ENCODE measurements around the gene CCDC179. TPM values are rescaled to one million over a fixed set of nuclear protein-coding genes. Genes with fewer than 3 reads are reported as not detected.

Gene CCDC179
- total RNA-seq, 6 donors from 2014 or later, result not detected

DNA sequence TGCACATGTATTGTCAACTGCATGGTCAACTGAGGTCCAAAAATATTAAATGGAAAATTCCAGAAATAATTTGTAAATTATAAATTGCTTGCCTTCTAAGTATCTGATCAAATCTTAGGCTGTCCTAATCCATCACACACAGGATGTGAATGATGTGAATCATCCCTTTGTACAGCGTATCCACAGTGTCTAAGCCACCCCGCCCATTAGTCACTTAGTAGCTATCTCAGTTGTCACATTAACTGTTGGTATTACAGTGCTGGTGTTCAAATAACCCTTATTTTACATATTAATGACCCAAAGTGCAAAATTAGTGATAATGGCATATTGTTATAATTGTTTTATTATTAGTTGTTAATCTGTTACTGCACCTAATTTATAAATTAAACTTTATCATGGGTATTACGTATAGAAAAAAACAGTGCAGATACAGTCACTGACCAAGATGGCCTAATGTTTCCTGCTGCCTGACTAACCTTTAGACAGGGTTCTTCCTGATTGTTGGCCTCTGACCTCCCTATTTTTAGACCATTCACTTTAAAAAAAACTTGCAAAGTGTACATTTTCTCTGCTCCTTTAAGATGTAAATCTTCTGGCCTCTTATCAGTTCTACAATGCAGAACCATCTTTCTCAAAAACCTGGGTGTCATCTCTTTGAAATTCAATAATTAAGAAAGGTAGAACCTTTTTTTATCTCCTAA is 27.8 kb downstream of the CCDC179 start:
- WGBS, 2 donors, result 51 to 68% methylated on average over 3 of the region's 3 CpGs
- TF ChIP-seq, protein P1, sequence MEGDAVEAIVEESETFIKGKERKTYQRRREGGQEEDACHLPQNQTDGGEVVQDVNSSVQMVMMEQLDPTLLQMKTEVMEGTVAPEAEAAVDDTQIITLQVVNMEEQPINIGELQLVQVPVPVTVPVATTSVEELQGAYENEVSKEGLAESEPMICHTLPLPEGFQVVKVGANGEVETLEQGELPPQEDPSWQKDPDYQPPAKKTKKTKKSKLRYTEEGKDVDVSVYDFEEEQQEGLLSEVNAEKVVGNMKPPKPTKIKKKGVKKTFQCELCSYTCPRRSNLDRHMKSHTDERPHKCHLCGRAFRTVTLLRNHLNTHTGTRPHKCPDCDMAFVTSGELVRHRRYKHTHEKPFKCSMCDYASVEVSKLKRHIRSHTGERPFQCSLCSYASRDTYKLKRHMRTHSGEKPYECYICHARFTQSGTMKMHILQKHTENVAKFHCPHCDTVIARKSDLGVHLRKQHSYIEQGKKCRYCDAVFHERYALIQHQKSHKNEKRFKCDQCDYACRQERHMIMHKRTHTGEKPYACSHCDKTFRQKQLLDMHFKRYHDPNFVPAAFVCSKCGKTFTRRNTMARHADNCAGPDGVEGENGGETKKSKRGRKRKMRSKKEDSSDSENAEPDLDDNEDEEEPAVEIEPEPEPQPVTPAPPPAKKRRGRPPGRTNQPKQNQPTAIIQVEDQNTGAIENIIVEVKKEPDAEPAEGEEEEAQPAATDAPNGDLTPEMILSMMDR (IDR thresholded peaks at IDR 0.05), result no peak
- TF ChIP-seq POLR2AphosphoS5 (IDR thresholded peaks at IDR 0.05) (no peak), EP300 (IDR thresholded peaks at IDR 0.05) (no peak), POLR2A (IDR thresholded peaks at IDR 0.05) (no peak)

DNA sequence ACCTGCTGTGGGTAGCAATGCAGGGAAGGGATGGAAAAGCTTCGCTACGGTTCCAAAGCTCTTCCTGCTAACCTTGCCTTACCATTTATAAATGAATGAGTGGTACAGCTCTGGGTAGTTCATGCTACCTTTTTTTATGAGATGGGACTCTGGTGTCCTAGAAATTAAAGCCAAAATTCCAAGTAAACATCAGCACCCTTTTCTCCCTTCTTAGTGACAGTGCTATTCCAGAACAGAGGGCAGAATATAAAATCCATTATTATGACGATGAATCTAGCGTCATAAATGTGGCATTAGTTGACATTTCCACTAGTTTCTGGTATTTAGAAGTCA is 30.2 kb downstream of the CCDC179 start:
- Histone ChIP-seq H3K36me3 (peaks cover 0 to 17% (median 3%) of the 10 kb centered on the region in 4 donors), H3K4me1 (peaks cover 7 to 18% (median 12%) of the 10 kb centered on the region in 4 donors), H3K27me3 (no peaks in the 10 kb centered on the region), H3K9me3 (no peaks in the 10 kb centered on the region), H3K4me3 (peak overlapping the region in 3 of 4 donors; percentile 62 to 96 (median 96)), H3K27ac (peak overlapping the region in 1 of 4 donors; percentile 92)
- DNase-seq (no peak), ATAC-seq (ENCODE audit: low FRiP score in 2 of 2) (no peak)
- TF ChIP-seq EP300 (IDR thresholded peaks at IDR 0.05) (no peak), POLR2A (IDR thresholded peaks at IDR 0.05) (no peak), POLR2AphosphoS5 (IDR thresholded peaks at IDR 0.05) (no peak)
- TF ChIP-seq, protein P1 (IDR thresholded peaks at IDR 0.05), result no peak
- WGBS, 2 donors, result 11 to 17% methylated on average over 4 of the region's 4 CpGs

More for the DNA sequence above, 27.8 kb downstream of the CCDC179 start:
- Histone ChIP-seq H3K9me3 (no peaks in the 10 kb centered on the region), H3K4me1 (peaks cover 7 to 18% (median 12%) of the 10 kb centered on the region in 4 donors), H3K4me3 (no peak overlapping the region), H3K27me3 (no peaks in the 10 kb centered on the region), H3K36me3 (no peaks in the 10 kb centered on the region), H3K27ac (no peak overlapping the region)
- ATAC-seq (ENCODE audit: low FRiP score in 2 of 2) (no peak), DNase-seq (no peak)

DNA sequence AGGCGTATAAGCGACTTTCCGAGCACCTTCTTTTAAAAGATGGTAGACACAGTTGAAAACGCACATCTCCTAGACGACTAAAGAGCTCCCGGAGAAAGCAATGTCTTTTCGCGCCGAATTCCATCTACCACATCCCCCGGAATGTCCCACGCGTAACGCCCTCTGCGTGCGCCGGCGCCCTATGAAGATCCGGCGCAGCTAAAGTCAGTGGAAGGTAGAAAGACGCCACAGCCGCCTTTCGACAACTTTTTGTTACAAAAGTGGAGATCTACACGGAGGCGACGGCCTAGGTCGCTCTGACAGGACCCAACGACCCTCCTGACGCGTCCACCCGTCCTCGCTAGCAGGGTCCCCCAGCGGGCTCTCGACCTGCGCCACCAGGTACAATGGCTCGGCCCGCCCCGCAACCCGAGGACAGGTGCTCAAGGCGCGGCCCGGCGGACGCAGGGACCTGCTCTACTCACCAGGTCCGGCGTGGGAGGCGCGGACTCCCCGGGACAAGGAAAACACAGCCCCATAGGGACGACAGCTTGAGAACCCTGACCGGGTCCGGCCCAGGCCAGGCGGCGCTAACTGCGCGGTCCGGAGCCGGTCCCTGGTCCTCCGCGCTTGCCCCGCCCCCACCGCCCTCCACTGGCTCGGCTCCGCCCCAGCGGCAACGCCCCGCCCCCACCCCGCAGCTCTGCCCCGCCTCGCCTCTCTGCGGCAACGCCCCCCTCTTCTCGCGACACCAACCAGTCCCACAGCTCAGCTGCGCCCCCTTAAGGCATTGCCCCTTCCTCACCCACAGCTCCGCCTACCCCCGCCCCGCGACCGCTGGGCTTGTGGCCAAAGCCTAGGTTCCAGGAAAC is 30.8 kb downstream of the CCDC179 start, which contains the start of gene SVIP:
TSS of gene SVIP (minus strand) at position 571 of the 851 bp plus-strand sequence. CDS start at position 518, 53 bp downstream.
- H3K4me3 ChIP-seq, result peak within 1 kb of the TSS; percentile 62 to 97 (median 96)
- peak; percentile 99 for ATAC-seq (ENCODE audit: low FRiP score in 2 of 2)
- 0% methylated on average over 21 to 41 of the region's 79 CpGs for WGBS, 2 donors
- TF ChIP-seq POLR2A (IDR thresholded peaks at IDR 0.05) (peak in 3 of 4 donors; percentile 70 to 88 (median 81)), POLR2AphosphoS5 (IDR thresholded peaks at IDR 0.05) (peak; percentile 66 to 83), EP300 (IDR thresholded peaks at IDR 0.05) (no peak)
- TF ChIP-seq, protein P1 (IDR thresholded peaks at IDR 0.05), result peak; percentile 43 to 80 (median 56)
- peaks cover 0 to 23% (median 7%) of the 10 kb centered on the region in 4 donors for H3K36me3 ChIP-seq
- no peaks in the 10 kb centered on the region for H3K9me3 ChIP-seq
- H3K27me3 ChIP-seq, result no peaks in the 10 kb centered on the region
- H3K4me1 ChIP-seq, result peaks cover 7 to 18% (median 12%) of the 10 kb centered on the region in 4 donors
- peak within 1 kb of the TSS; percentile 78 to 94 (median 92) for H3K27ac ChIP-seq
- peak; percentile 97 to 98 for DNase-seq

DNA sequence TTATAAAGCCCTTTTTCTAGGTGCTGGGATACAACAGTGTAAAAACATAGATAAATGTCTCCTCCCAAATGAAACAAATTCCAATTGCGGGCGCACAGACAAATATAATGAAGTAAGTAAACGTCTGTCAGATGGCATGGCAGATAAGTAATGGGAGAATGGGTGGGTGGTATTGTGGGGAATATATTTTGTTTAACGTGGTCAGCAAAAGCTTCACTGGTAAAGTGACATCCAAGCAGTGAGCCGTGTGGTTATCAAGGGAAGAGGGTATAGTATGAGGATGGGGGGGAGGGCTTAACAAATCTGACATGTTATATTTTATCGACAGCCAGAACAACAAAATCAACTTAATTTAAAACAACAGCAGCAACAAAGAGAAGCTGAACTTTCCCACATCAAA is 31.9 kb downstream of the CCDC179 start:
- H3K4me1 ChIP-seq, result peaks cover 7 to 18% (median 12%) of the 10 kb centered on the region in 4 donors
- no peaks in the 10 kb centered on the region for H3K9me3 ChIP-seq
- H3K27me3 ChIP-seq, result no peaks in the 10 kb centered on the region
- TF ChIP-seq POLR2AphosphoS5 (IDR thresholded peaks at IDR 0.05), result no peak
- no peak for TF ChIP-seq POLR2A (IDR thresholded peaks at IDR 0.05)
- no peak for TF ChIP-seq EP300 (IDR thresholded peaks at IDR 0.05)
- TF ChIP-seq, protein P1 (IDR thresholded peaks at IDR 0.05), result no peak
- no peak for ATAC-seq (ENCODE audit: low FRiP score in 2 of 2)
- DNase-seq, result no peak
- H3K4me3 ChIP-seq, result peak overlapping the region in 1 of 4 donors; percentile 62
- peaks cover 0 to 32% (median 10%) of the 10 kb centered on the region in 4 donors for H3K36me3 ChIP-seq
- WGBS, 2 donors, result 46 to 47% methylated on average over 6 of the region's 6 CpGs
- no peak overlapping the region for H3K27ac ChIP-seq

Data from upper lobe of left lung (tissue), 6 donors.